HepG2 (cell line): ENCODE measurements around the gene ASTN1. TPM values are rescaled to one million over a fixed set of nuclear protein-coding genes. Genes with fewer than 3 reads are reported as not detected.

ENCODE experiments used
- ATAC-seq: fragments of 200-7000 bp; cut with Tn5 transposase; 3 replicates; pipeline ENCODE4 v1.9.1; 2020; ENCODE audit warnings: mild to moderate bottlenecking, moderate library complexity
- BruUV-seq: library from RNA; stranded (reverse); fragments of 400-500 nt; replicated peaks from 2 replicates; lab custom pipeline; 2021; lab: Mats Ljungman, UMichigan
- CTCF ChIA-PET: fragments of 300-600 bp; formaldehyde crosslinking; extraction: SDS; loops from one replicate; lab custom pipeline; 2021; ENCODE audit warnings: low total read pairs, inconsistent platforms, low intra/inter-chr PET ratio; lab: Yijun Ruan, JAX
- POLR2A ChIA-PET: fragments of 350-600 bp; sonication (Branson Sonifier 250); formaldehyde crosslinking; loops from one replicate; lab custom pipeline; 2020; ENCODE audit warnings: antibody characterized with exemption, inconsistent platforms; lab: Yijun Ruan, JAX
- DNase-seq: peaks from one replicate; pipeline ENCODE4 v3.0.0-alpha.2; 2015; ENCODE audit warnings: low spot score
- FAIRE-seq: peaks from 3 replicates; lab custom pipeline; 2011; peaks lifted over from hg19 to GRCh38; lab: Jason Lieb, UNC
- H2AFZ ChIP-seq: one replicate; pipeline ENCODE4 v1.6.1; 2011; ENCODE audit warnings: low read length, inconsistent platforms
- H3K27ac ChIP-seq: fragments of 300-600 bp; 3 replicates; pipeline ENCODE4 v1.8.0; 2011; ENCODE audit warnings: mixed run types, mild to moderate bottlenecking, mixed read lengths, low read length, inconsistent platforms; ENCODE audit not compliant: insufficient read depth; ENCODE audit errors: extremely low read length
- H3K27me3 ChIP-seq, 2 experiments: fragments of 200-600 bp in 1 of 2; 2 replicates in 1 of 2; 3 replicates in 1 of 2; pipeline versions ENCODE4 v1.6.0 to v1.8.0; 2011; ENCODE audit warnings: low read length in 2 of 2, mild to moderate bottlenecking in 2 of 2, moderate library complexity in 2 of 2, inconsistent platforms in 1 of 2; ENCODE audit not compliant: insufficient read depth in 2 of 2, control insufficient read depth in 1 of 2
- H3K36me3 ChIP-seq, 2 experiments: fragments of 200-600 bp in 1 of 2; replicated peaks in 1 of 2; 2 replicates in 1 of 2; 3 replicates in 1 of 2; pipeline versions ENCODE4 v1.5.1 to v1.8.0; 2011; ENCODE audit warnings: low read length in 2 of 2, inconsistent platforms in 1 of 2; ENCODE audit not compliant: insufficient read depth in 2 of 2, control insufficient read depth in 1 of 2
- H3K4me1 ChIP-seq: 2 replicates; pipeline ENCODE4 v1.5.1; 2012; ENCODE audit warnings: low read length, inconsistent platforms; ENCODE audit not compliant: insufficient read depth
- H3K4me2 ChIP-seq: 2 replicates; pipeline ENCODE4 v1.6.0; 2011; ENCODE audit warnings: low read depth, low read length, inconsistent platforms
- H3K4me3 ChIP-seq, 3 experiments: fragments of 200-600 bp in 1 of 3; sonication (generic), shearing (Covaris generic) in 1 of 3; replicated peaks in 1 of 3; 2 replicates each; pipeline ENCODE4 v1.5.1; 2011 to 2016; ENCODE audit warnings: low read length in 3 of 3, inconsistent platforms in 2 of 3, low read depth in 2 of 3, mild to moderate bottlenecking in 2 of 3, control low read depth in 1 of 3, mixed read lengths in 1 of 3; ENCODE audit not compliant: insufficient read depth in 1 of 3
- H3K79me2 ChIP-seq: one replicate; pipeline ENCODE4 v1.6.1; 2011; ENCODE audit warnings: low read length, inconsistent platforms; ENCODE audit not compliant: insufficient read depth
- H3K9ac ChIP-seq: 2 replicates; pipeline ENCODE4 v1.6.0; 2011; ENCODE audit warnings: mild to moderate bottlenecking, low read depth, low read length, inconsistent platforms; ENCODE audit not compliant: insufficient read depth
- H3K9me3 ChIP-seq: 2 replicates; pipeline ENCODE4 v1.5.1; 2012; ENCODE audit warnings: mild to moderate bottlenecking, low read length
- H4K20me1 ChIP-seq: 2 replicates; pipeline ENCODE4 v1.6.0; 2011; ENCODE audit warnings: inconsistent platforms, mild to moderate bottlenecking, low read length, moderate library complexity; ENCODE audit not compliant: insufficient read depth
- CAMTA2 ChIP-seq: sonication (generic); formaldehyde crosslinking; IDR thresholded peaks from 2 replicates; pipeline ENCODE4 v1.4.0; 2020; ENCODE audit warnings: mild to moderate bottlenecking, missing genetic modification reagents, borderline replicate concordance
- DR1 ChIP-seq: sonication (generic); formaldehyde crosslinking; IDR thresholded peaks from 2 replicates; pipeline ENCODE4 v1.8.0; 2021; ENCODE audit warnings: mild to moderate bottlenecking, missing genetic modification reagents, inconsistent platforms
- E2F5 ChIP-seq: sonication (generic); formaldehyde crosslinking; conservative IDR thresholded peaks from 2 replicates; pipeline ENCODE4 v1.4.0; 2020; ENCODE audit warnings: missing genetic modification reagents
- IRX3 ChIP-seq: sonication (generic); formaldehyde crosslinking; IDR thresholded peaks from 2 replicates; pipeline ENCODE4 v1.8.1; 2023; ENCODE audit warnings: mild to moderate bottlenecking, low read depth, missing genetic modification reagents, borderline replicate concordance
- MAFK ChIP-seq, 2 experiments: IDR thresholded peaks in 1 of 2; conservative IDR thresholded peaks in 1 of 2; 2 replicates each; pipeline ENCODE4 v1.6.1; 2011; ENCODE audit warnings: improper control_type of control experiment in 2 of 2, low read length in 2 of 2
- NR2F2 ChIP-seq: IDR thresholded peaks from 2 replicates; pipeline ENCODE4 v1.6.1; 2012; ENCODE audit warnings: low read depth, inconsistent platforms, borderline replicate concordance
- PBX2 ChIP-seq: IDR thresholded peaks from 2 replicates; pipeline ENCODE4 v1.6.1; 2016; ENCODE audit warnings: control low read depth
- SAP130 ChIP-seq: IDR thresholded peaks from 2 replicates; pipeline ENCODE4 v1.6.1; 2016; ENCODE audit warnings: low read depth
- TMF1 ChIP-seq: sonication (generic); formaldehyde crosslinking; IDR thresholded peaks from 2 replicates; pipeline ENCODE4 v1.8.1; 2022; ENCODE audit warnings: low read depth, missing genetic modification reagents
- ZKSCAN1 ChIP-seq: fragments of 150-350 bp; IDR thresholded peaks from 2 replicates; pipeline ENCODE4 v1.6.1; 2014; ENCODE audit warnings: low read length
- WGBS: methylation state at CpG from one replicate; pipeline ENCODE4 v1.1.6; 2017; ENCODE audit warnings: low lambda C conversion rate; 5-methylcytosine and 5-hydroxymethylcytosine counted together
- in situ Hi-C: cut with HindIII; loops from 2 replicates; pipeline ENCODE4 v1.10.0; 2017; ENCODE audit warnings: low pct_unique_long_range_greater_than_20kb; ENCODE audit not compliant: extremely low pct_ligation_motif_present
- intact Hi-C: fragments of 100-400 bp; cut with micrococcal nuclease; formaldehyde crosslinking; loops from one replicate; pipeline ENCODE4 v1.10.0; 2022; ENCODE audit not compliant: unreplicated experiment
- polyA plus RNA-seq, 8 experiments: library from polyadenylated mRNA; depleted of rRNA in 3 of 8; stranded (reverse) in 7 of 8; unstranded in 1 of 8; fragments of >200 nt; fragmentation: Illumina TruSeq in 4 of 8; extraction: Trizol in 4 of 8; gene quantifications; 2 replicates each; pipeline versions ENCODE4 v1.2.1 to v1.2.3, GENCODE V29; 2011 to 2016; ENCODE audit warnings: low read depth in 4 of 8, missing spikeins in 1 of 8, mixed read lengths in 1 of 8; ENCODE audit not compliant: insufficient read depth in 1 of 8
- total RNA-seq, 5 experiments: library from RNA; depleted of rRNA; stranded (reverse); fragments of >200 nt; fragmentation: Illumina TruSeq; extraction: Trizol; gene quantifications; 2 replicates each; pipeline ENCODE4 v1.2.3, GENCODE V29; 2016; ENCODE audit warnings: low read depth in 1 of 5
- TF ChIP-seq, protein P1 (sequence below): sonication (generic); formaldehyde crosslinking; IDR thresholded peaks from 2 replicates; pipeline ENCODE4 v1.4.0; 2020; ENCODE audit warnings: mild to moderate bottlenecking, missing genetic modification reagents

Gene ASTN1
- total and polyA plus RNA-seq, 2 of the 13 experiments (the other 11 are each of a cell fraction or from before 2014, with no cell fraction given): not detected

DNA sequence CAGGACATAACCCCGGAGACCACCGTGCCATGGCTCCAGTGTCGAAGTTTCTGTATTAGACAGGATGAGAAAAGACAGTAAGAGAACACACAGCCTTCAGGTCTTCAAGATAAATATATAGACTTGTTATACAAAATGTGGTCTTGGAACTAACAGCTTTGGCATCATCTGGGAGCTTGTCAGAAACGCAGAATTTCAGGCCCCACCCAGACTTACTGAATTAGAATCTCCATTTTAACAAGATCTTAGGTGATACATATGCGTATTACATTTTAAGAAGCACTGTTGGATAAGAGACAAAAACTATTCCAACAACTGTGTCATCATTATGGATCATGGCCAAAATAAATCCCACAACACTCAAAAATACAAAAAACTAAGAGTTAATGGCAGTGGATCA is 239.3 kb downstream of the ASTN1 start (continued):
- TF ChIP-seq, protein P1, sequence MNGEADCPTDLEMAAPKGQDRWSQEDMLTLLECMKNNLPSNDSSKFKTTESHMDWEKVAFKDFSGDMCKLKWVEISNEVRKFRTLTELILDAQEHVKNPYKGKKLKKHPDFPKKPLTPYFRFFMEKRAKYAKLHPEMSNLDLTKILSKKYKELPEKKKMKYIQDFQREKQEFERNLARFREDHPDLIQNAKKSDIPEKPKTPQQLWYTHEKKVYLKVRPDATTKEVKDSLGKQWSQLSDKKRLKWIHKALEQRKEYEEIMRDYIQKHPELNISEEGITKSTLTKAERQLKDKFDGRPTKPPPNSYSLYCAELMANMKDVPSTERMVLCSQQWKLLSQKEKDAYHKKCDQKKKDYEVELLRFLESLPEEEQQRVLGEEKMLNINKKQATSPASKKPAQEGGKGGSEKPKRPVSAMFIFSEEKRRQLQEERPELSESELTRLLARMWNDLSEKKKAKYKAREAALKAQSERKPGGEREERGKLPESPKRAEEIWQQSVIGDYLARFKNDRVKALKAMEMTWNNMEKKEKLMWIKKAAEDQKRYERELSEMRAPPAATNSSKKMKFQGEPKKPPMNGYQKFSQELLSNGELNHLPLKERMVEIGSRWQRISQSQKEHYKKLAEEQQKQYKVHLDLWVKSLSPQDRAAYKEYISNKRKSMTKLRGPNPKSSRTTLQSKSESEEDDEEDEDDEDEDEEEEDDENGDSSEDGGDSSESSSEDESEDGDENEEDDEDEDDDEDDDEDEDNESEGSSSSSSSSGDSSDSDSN (CRISPR knock-in tag): no peak
- no peak for TF ChIP-seq DR1 (CRISPR knock-in tag)
- TF ChIP-seq SAP130: no peak
- no peak for TF ChIP-seq ZKSCAN1
- no peak for TF ChIP-seq E2F5
- no peak for TF ChIP-seq TMF1 (CRISPR knock-in tag)
- TF ChIP-seq CAMTA2 (CRISPR knock-in tag): no peak
- TF ChIP-seq IRX3 (CRISPR knock-in tag): no peak
- TF ChIP-seq PBX2 (CRISPR knock-in tag): no peak

DNA sequence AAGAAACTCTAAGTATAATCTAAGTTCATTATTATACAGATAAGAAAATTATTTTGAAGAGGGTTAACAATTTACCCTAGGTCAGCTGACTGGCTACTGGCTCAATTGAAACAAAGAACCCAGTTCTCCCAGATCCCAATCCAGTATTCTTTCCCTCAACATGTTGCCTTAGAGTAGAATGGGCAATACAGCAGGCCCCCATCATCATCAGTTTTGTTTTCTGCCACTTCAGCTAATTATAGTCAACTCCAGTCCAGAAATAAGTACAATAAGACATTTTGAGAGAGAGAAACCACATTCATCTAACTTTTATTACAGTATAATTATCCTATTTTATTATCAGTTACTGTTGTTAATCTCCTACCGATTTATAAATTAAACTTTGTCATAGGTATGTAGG is 241.2 kb downstream of the ASTN1 start:
- ATAC-seq (no peak), FAIRE-seq (no peak), DNase-seq (no peak)
- Histone ChIP-seq H3K27me3 (no peaks in the 10 kb centered on the region), H3K9me3 (no peaks in the 10 kb centered on the region), H2AFZ (no peak overlapping the region), H3K4me2 (no peak overlapping the region), H3K27ac (no peak overlapping the region), H3K36me3 (no peaks in the 10 kb centered on the region), H3K4me1 (no peaks in the 10 kb centered on the region), H4K20me1 (no peaks in the 10 kb centered on the region), H3K9ac (no peak overlapping the region), H3K4me3 (no peak overlapping the region), H3K79me2 (no peaks in the 10 kb centered on the region)
- TF ChIP-seq NR2F2 (no peak), MAFK (conservative IDR thresholded peaks at IDR 0.05 in 1 of 2, IDR thresholded peaks at IDR 0.05 in 1 of 2; ENCODE audit: low read length in 2 of 2) (peak in 1 of 2 experiments; percentile 52; a peak in 2 of 4 replicates)
- no TSS peak for BruUV-seq
- in situ Hi-C loops (loop anchor here (25.0 kb wide), 1 partner anchor 1014 kb away; no protein-coding TSS in a partner anchor), intact Hi-C loops (no loop called here)
- POLR2A ChIA-PET: no interaction called here
- 2% methylated on average over 1 of the region's 1 CpG for WGBS
- CTCF ChIA-PET: no interaction called here
